PC-9 (cell line): Measurements from ENCODE around the gene ACSM4. TPM values are rescaled to one million over a fixed set of nuclear protein-coding genes. Genes with fewer than 3 reads are reported as not detected.

Experiments used
- BruUV-seq: library from RNA; stranded (reverse); fragments of 400-500 nt; replicated peaks from 2 replicates; lab custom pipeline; 2021; lab: Mats Ljungman, UMichigan
- CTCF ChIA-PET: fragments of 300-600 bp; sonication (Branson Sonifier 250); formaldehyde crosslinking; loops from one replicate; lab custom pipeline; 2022; ENCODE audit warnings: antibody characterized with exemption; lab: Charles Lee
- POLR2A ChIA-PET: fragments of 300-600 bp; sonication (Branson Sonifier 250); formaldehyde crosslinking; loops from one replicate; lab custom pipeline; 2022; ENCODE audit warnings: antibody characterized with exemption; ENCODE audit not compliant: unreplicated experiment; lab: Charles Lee
- DNase-seq, 2 experiments: peaks; one replicate each; pipeline versions ENCODE4 v3.0.0 to v3.0.0-alpha.2; 2015 to 2022; ENCODE audit warnings: mixed read lengths in 1 of 2
- H2AFZ ChIP-seq: fragments of 200-600 bp; sonication (generic); 2 replicates; pipeline ENCODE4 v1.8.1; 2017; ENCODE audit warnings: antibody characterized with exemption
- H3F3A ChIP-seq: fragments of 200-600 bp; sonication (generic); 2 replicates; pipeline ENCODE4 v1.8.1; 2017; ENCODE audit warnings: antibody characterized with exemption, mild to moderate bottlenecking, low read depth; ENCODE audit not compliant: insufficient read depth
- H3K27ac ChIP-seq: fragments of 200-600 bp; sonication (generic); 2 replicates; pipeline ENCODE4 v1.6.1; 2016; ENCODE audit warnings: mixed run types
- H3K27me3 ChIP-seq: fragments of 200-600 bp; sonication (generic); 2 replicates; pipeline ENCODE4 v1.6.1; 2016; ENCODE audit warnings: low read depth, mixed run types; ENCODE audit not compliant: insufficient read depth
- H3K36me3 ChIP-seq: fragments of 200-600 bp; sonication (generic); 2 replicates; pipeline ENCODE4 v1.6.1; 2016; ENCODE audit warnings: low read depth, mixed run types
- H3K4me1 ChIP-seq: fragments of 200-600 bp; sonication (generic); replicated peaks from 2 replicates; pipeline ENCODE4 v1.6.1; 2016; ENCODE audit warnings: mixed run types; ENCODE audit not compliant: insufficient read depth
- H3K4me2 ChIP-seq: fragments of 200-600 bp; sonication (generic); 2 replicates; pipeline ENCODE4 v1.6.1; 2017; ENCODE audit warnings: mixed run types
- H3K4me3 ChIP-seq: fragments of 200-600 bp; sonication (generic); 2 replicates; pipeline ENCODE4 v1.6.1; 2016; ENCODE audit warnings: mixed run types
- H3K79me2 ChIP-seq: fragments of 200-600 bp; sonication (generic); 2 replicates; pipeline ENCODE4 v1.6.1; 2017; ENCODE audit warnings: low read depth, mixed run types
- H3K9me2 ChIP-seq: fragments of 200-600 bp; sonication (generic); 2 replicates; pipeline ENCODE4 v1.8.1; 2017; ENCODE audit warnings: mild to moderate bottlenecking; ENCODE audit not compliant: insufficient read depth
- H3K9me3 ChIP-seq: fragments of 200-600 bp; sonication (generic); 2 replicates; pipeline ENCODE4 v1.8.1; 2016; ENCODE audit warnings: low read depth; ENCODE audit not compliant: insufficient read depth
- H4K20me1 ChIP-seq: fragments of 200-600 bp; sonication (generic); 2 replicates; pipeline ENCODE4 v1.8.1; 2017; ENCODE audit not compliant: insufficient read depth
- EZH2 ChIP-seq: fragments of 200-600 bp; sonication (generic); IDR thresholded peaks from 2 replicates; pipeline ENCODE4 v1.8.0; 2017; ENCODE audit warnings: antibody characterized with exemption, low read depth
- intact Hi-C: fragments of 100-400 bp; cut with micrococcal nuclease; formaldehyde crosslinking; loops from one replicate; pipeline ENCODE4 v1.10.0; 2022; ENCODE audit not compliant: unreplicated experiment
- total RNA-seq: library from RNA; stranded (reverse); gene quantifications from 2 replicates; pipeline ENCODE4 v1.2.3, GENCODE V29; 2021
- TF ChIP-seq, protein P1 (sequence below): fragments of 200-600 bp; sonication (generic); conservative IDR thresholded peaks from 2 replicates; pipeline ENCODE4 v1.6.1; 2017; ENCODE audit warnings: mixed run types, antibody characterized with exemption, mild to moderate bottlenecking, moderate library complexity

The ACSM4 gene
- total RNA-seq, 1 experiment from 2014 or later: not detected

DNA sequence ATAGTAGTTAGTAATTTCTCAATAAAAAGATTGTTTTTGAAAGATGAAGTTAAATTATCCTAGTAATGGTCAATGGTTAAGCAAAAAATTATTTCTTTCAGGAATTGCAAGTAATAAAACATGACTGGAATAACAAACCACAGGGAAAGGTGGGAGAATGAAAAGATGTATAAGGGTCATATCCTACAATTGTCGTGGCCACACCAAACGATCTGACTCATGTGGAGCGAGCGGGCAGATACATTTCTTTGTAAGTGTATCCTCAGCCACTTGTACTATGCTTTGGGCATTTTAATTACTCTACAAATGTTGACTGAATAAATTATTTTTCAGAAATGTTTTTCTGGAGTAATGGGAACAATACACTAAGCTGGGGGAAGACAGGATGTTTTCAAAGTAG lies 45.5 kb downstream of the ACSM4 start:
- Histone ChIP-seq H3K9me2 (no peaks in the 10 kb centered on the region), H3F3A (no peaks in the 10 kb centered on the region), H3K27me3 (no peaks in the 10 kb centered on the region), H3K9me3 (no peaks in the 10 kb centered on the region; the same call in 1 of the 2 replicates), H3K4me2 (no peak overlapping the region), H3K36me3 (no peaks in the 10 kb centered on the region), H3K4me3 (no peak overlapping the region), H4K20me1 (no peaks in the 10 kb centered on the region), H3K4me1 (no peaks in the 10 kb centered on the region), H2AFZ (no peak overlapping the region), H3K27ac (no peak overlapping the region), H3K79me2 (no peaks in the 10 kb centered on the region)
- CTCF ChIA-PET: no interaction called here
- BruUV-seq: no TSS peak
- TF ChIP-seq EZH2: no peak
- TF ChIP-seq, protein P1, sequence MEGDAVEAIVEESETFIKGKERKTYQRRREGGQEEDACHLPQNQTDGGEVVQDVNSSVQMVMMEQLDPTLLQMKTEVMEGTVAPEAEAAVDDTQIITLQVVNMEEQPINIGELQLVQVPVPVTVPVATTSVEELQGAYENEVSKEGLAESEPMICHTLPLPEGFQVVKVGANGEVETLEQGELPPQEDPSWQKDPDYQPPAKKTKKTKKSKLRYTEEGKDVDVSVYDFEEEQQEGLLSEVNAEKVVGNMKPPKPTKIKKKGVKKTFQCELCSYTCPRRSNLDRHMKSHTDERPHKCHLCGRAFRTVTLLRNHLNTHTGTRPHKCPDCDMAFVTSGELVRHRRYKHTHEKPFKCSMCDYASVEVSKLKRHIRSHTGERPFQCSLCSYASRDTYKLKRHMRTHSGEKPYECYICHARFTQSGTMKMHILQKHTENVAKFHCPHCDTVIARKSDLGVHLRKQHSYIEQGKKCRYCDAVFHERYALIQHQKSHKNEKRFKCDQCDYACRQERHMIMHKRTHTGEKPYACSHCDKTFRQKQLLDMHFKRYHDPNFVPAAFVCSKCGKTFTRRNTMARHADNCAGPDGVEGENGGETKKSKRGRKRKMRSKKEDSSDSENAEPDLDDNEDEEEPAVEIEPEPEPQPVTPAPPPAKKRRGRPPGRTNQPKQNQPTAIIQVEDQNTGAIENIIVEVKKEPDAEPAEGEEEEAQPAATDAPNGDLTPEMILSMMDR: no peak
- POLR2A ChIA-PET: no interaction called here
- intact Hi-C loops: no loop called here
- no peak for DNase-seq

DNA sequence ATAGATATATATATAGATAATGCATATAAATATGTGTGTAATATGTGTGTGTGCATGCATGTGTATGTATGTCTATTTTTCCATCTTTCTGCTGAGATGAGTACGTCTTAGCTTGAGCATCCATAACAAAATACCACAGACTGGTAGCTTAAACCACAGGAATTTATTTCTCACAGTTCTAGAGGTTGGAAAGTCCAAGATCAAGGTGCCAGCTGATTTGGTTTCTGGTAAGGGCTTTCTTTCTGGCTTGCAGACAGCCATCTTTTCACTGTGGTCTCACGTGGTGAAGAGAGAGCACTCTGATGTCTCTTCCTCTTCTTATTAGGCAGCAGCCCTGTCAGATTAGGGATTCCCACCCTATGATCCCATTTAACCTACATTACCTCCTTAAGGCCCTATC lies 47.3 kb downstream of the ACSM4 start:
- no peaks in the 10 kb centered on the region for H3K79me2 ChIP-seq
- H3K27me3 ChIP-seq: no peaks in the 10 kb centered on the region
- ChIA-PET CTCF (no interaction called here), POLR2A (no interaction called here)
- intact Hi-C loops: no loop called here
- H4K20me1 ChIP-seq: no peaks in the 10 kb centered on the region
- no peaks in the 10 kb centered on the region for H3K36me3 ChIP-seq
- H3F3A ChIP-seq: no peaks in the 10 kb centered on the region
- H3K4me1 ChIP-seq: no peaks in the 10 kb centered on the region
- H3K4me3 ChIP-seq: no peak overlapping the region
- no peak overlapping the region for H3K27ac ChIP-seq
- no peaks in the 10 kb centered on the region for H3K9me3 ChIP-seq
- no peak overlapping the region for H3K4me2 ChIP-seq
- no peaks in the 10 kb centered on the region for H3K9me2 ChIP-seq
- no peak for DNase-seq
- TF ChIP-seq, protein P1: no peak
- no peak for TF ChIP-seq EZH2
- no peak overlapping the region for H2AFZ ChIP-seq
- BruUV-seq: no TSS peak

DNA sequence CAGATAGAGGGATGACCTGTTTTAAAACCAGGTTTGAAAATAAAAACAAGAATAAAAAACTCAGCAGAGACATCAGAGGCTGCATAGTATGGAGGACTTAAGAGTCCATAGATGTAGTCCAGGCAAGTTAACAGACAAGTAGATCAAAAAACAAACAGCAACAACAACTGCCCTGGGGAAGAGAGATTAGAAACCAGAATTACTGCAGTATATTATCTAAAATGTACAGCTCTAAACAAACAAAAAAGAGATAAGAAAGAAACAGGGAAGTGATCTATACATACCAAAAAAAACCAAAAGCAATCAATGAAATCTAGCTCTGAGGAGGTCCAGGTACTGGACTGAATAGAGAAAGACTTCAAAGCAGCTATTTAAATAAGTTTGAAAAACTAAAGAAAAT lies 48.8 kb downstream of the ACSM4 start:
- H3K79me2 ChIP-seq: no peaks in the 10 kb centered on the region
- H4K20me1 ChIP-seq: no peaks in the 10 kb centered on the region
- no peaks in the 10 kb centered on the region for H3K9me2 ChIP-seq
- H3K4me3 ChIP-seq: no peak overlapping the region
- no peak for DNase-seq
- TF ChIP-seq, protein P1: no peak
- no peak for TF ChIP-seq EZH2
- H3K36me3 ChIP-seq: no peaks in the 10 kb centered on the region
- no TSS peak for BruUV-seq
- no peaks in the 10 kb centered on the region for H3K9me3 ChIP-seq
- no peak overlapping the region for H2AFZ ChIP-seq
- ChIA-PET CTCF (interaction anchor here (0.6 kb wide), 1 partner anchor 108 kb away, joined by 13 read pairs; no protein-coding TSS in a partner anchor), POLR2A (no interaction called here)
- no peaks in the 10 kb centered on the region for H3K4me1 ChIP-seq
- intact Hi-C loops: no loop called here
- no peaks in the 10 kb centered on the region for H3F3A ChIP-seq
- H3K27me3 ChIP-seq: no peaks in the 10 kb centered on the region
- no peak overlapping the region for H3K4me2 ChIP-seq
- H3K27ac ChIP-seq: no peak overlapping the region
